ENCODE results near the gene EFCAB8. TPM values are rescaled to one million over a fixed set of nuclear protein-coding genes. Genes with fewer than 3 reads are reported as not detected.

The EFCAB8 gene
- total RNA-seq, 6 experiments from 2014 or later: 0.17 to 0.22 (median 0.20) TPM; not detected in 2

DNA sequence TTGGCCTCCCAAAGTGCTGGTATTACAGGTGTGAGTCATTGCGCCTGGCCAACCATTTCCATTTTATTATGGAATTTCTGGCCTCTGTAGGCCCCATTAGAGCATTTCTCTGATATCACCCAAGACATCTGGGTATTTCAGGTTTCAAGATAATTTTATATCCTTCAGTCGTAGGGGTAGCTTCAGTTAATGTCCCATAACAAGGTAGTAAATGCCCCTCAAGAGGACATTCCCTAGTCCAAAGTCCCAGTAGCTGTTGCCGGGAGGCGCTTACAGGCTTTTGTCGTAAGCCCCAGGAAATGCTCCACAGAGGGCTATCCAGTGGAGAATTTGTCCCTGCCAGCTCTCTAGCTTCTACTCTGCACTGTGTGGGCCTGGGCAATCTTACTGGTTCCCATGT, 24.4 kb downstream of the EFCAB8 start:
- Histone ChIP-seq H3K27ac (no peak overlapping the region), H3K9me3 (no peaks in the 10 kb centered on the region), H3K27me3 (no peaks in the 10 kb centered on the region), H3K4me3 (no peak overlapping the region), H3K36me3 (no peaks in the 10 kb centered on the region), H3K4me1 (no peaks in the 10 kb centered on the region)
- WGBS (ENCODE audit: insufficient coverage, low coverage, low lambda C conversion rate, missing lambda C conversion rate): 77% methylated on average over 5 of the region's 5 CpGs
- ATAC-seq (no peak), DNase-seq (no peak)
- TF ChIP-seq, protein P1, sequence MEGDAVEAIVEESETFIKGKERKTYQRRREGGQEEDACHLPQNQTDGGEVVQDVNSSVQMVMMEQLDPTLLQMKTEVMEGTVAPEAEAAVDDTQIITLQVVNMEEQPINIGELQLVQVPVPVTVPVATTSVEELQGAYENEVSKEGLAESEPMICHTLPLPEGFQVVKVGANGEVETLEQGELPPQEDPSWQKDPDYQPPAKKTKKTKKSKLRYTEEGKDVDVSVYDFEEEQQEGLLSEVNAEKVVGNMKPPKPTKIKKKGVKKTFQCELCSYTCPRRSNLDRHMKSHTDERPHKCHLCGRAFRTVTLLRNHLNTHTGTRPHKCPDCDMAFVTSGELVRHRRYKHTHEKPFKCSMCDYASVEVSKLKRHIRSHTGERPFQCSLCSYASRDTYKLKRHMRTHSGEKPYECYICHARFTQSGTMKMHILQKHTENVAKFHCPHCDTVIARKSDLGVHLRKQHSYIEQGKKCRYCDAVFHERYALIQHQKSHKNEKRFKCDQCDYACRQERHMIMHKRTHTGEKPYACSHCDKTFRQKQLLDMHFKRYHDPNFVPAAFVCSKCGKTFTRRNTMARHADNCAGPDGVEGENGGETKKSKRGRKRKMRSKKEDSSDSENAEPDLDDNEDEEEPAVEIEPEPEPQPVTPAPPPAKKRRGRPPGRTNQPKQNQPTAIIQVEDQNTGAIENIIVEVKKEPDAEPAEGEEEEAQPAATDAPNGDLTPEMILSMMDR (IDR thresholded peaks at IDR 0.05): no peak
- intact Hi-C loops (cut with DNase I): no loop called here

DNA sequence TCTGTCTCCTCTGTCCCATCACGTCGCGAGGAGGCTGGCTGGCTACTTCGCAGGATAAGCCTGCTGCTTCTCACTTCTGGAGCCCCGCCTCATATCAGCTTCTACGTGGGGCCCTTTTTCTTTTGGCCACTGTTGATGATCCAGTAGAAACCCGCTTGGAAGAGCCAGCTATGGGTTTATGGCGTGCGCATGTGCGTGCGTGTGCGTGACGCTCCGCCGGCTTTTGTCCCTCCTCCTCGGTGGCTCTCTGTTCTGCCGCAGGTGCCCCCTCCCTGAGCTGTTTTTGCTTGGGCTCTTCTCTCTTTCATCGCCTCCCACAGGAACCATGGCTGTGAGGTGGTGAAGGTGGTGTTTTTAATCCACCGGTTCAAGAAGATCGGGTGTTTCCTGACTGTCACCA, 26.5 kb downstream of the EFCAB8 start:
- Histone ChIP-seq H3K27me3 (no peaks in the 10 kb centered on the region), H3K36me3 (no peaks in the 10 kb centered on the region), H3K27ac (no peak overlapping the region), H3K9me3 (no peaks in the 10 kb centered on the region), H3K4me1 (no peaks in the 10 kb centered on the region), H3K4me3 (no peak overlapping the region)
- ATAC-seq: no peak
- 90% methylated on average over 19 of the region's 20 CpGs for WGBS (ENCODE audit: insufficient coverage, low coverage, low lambda C conversion rate, missing lambda C conversion rate)
- no peak for TF ChIP-seq POLR2A (IDR thresholded peaks at IDR 0.05)
- TF ChIP-seq, protein P1 (IDR thresholded peaks at IDR 0.05): no peak
- DNase-seq: no peak
- intact Hi-C loops (cut with DNase I): no loop called here

DNA sequence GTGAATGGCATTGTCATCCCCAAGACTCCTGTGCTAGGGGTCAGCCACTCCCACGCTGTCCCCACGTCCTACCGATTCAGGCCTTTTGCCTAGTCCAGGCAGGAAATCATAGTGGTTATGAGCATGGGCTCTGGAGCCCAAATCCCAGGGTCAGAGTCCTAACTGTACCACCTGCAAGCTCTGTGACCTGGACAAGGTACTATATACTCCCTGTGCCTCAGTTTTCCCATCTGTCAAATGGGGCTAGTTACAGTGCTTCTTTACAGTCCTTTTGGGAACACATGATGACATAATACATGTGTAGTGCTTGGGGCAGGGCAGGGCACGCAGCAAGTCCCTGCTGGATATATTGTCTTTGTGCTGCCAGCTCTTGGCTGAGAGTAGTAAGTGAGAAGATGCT, 27.2 kb downstream of the EFCAB8 start:
- intact Hi-C loops (cut with DNase I): no loop called here

DNA sequence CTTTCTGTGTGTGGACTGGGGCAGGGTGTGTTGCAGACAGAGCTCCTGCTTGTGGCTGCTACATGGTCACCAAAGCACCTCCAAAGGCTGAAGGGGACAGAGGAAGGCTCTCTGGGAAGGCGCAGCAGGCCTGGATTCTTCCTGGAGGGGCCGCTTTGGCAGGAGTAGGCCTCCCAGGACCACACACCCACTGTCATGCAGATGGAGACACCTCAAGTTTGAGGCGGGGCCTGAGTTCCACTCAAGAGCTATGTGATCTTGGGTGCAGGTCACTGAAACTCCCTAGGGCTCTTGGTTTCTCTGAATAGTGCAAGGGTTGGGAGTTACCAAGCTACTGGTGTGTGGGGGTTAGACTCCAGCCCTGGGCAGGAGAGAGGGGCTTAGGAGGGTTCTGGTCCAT, 27.9 kb downstream of the EFCAB8 start:
- no peak for ATAC-seq
- no CpG with 5 or more reads among the region's 3 CpGs for WGBS (ENCODE audit: insufficient coverage, low coverage, low lambda C conversion rate, missing lambda C conversion rate)
- Histone ChIP-seq H3K36me3 (no peaks in the 10 kb centered on the region), H3K27me3 (no peaks in the 10 kb centered on the region), H3K27ac (no peak overlapping the region), H3K9me3 (no peaks in the 10 kb centered on the region), H3K4me3 (no peak overlapping the region), H3K4me1 (no peaks in the 10 kb centered on the region)
- TF ChIP-seq POLR2A (IDR thresholded peaks at IDR 0.05): no peak
- TF ChIP-seq, protein P1 (IDR thresholded peaks at IDR 0.05): no peak
- intact Hi-C loops (cut with DNase I): no loop called here
- DNase-seq: no peak

More for the DNA sequence above, 27.2 kb downstream of the EFCAB8 start:
- ATAC-seq (no peak), DNase-seq (no peak)
- Histone ChIP-seq H3K27me3 (no peaks in the 10 kb centered on the region), H3K4me3 (no peak overlapping the region), H3K36me3 (no peaks in the 10 kb centered on the region), H3K9me3 (no peaks in the 10 kb centered on the region), H3K27ac (no peak overlapping the region), H3K4me1 (no peaks in the 10 kb centered on the region)
- WGBS (ENCODE audit: insufficient coverage, low coverage, low lambda C conversion rate, missing lambda C conversion rate): 71% methylated on average over 1 of the region's 4 CpGs
- TF ChIP-seq, protein P1 (IDR thresholded peaks at IDR 0.05): no peak
- no peak for TF ChIP-seq POLR2A (IDR thresholded peaks at IDR 0.05)

DNA sequence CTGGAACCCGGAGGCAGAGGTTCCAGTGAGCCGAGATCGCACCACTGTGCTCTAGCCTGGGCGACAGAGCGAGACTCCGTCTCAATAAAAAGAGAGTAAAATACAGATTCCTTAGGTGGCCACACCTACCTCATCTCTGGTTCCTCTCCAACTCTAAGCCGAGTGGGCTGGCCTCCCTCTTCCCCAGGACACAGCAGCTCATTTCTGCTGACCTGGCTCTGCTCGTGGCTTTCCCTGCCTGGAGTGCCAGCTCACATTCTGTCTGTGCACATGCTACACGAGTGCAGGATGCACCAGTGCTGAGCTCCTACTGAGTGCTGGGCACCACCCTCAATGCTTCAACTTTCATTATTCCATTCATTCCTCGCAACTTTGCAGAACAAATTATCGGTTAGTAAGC, 28.8 kb downstream of the EFCAB8 start:
- intact Hi-C loops (cut with DNase I): no loop called here
- H3K9me3 ChIP-seq: no peaks in the 10 kb centered on the region
- no peaks in the 10 kb centered on the region for H3K4me1 ChIP-seq
- H3K27ac ChIP-seq: no peak overlapping the region
- DNase-seq (no peak), ATAC-seq (no peak)
- no peak for TF ChIP-seq POLR2A (IDR thresholded peaks at IDR 0.05)
- TF ChIP-seq, protein P1 (IDR thresholded peaks at IDR 0.05): no peak
- no peaks in the 10 kb centered on the region for H3K27me3 ChIP-seq
- WGBS (ENCODE audit: insufficient coverage, low coverage, low lambda C conversion rate, missing lambda C conversion rate): 85% methylated on average over 6 of the region's 11 CpGs
- H3K36me3 ChIP-seq: no peaks in the 10 kb centered on the region
- no peak overlapping the region for H3K4me3 ChIP-seq
